Upper lobe of right lung (tissue), 1 donor: ENCODE measurements around the gene KRT6A. TPM values are rescaled to one million over a fixed set of nuclear protein-coding genes. Genes with fewer than 3 reads are reported as not detected.
A peak's percentile ranks its signal among the peaks of the same experiment; 100 is the strongest.

Experiments used
- ATAC-seq: fragments of 200-7000 bp; cut with Tn5 transposase; one replicate; pipeline ENCODE4 v1.9.1; 2020; ENCODE audit warnings: mild to moderate bottlenecking, moderate library complexity
- DNase-seq: peaks from one replicate; pipeline ENCODE4 v3.0.0-alpha.2; 2020
- H3K27ac ChIP-seq: fragments of 200-600 bp; one replicate; pipeline ENCODE4 v1.8.0; 2022
- H3K27me3 ChIP-seq: fragments of 200-600 bp; one replicate; pipeline ENCODE4 v1.8.0; 2022; ENCODE audit warnings: mild to moderate bottlenecking
- H3K36me3 ChIP-seq: fragments of 200-600 bp; one replicate; pipeline ENCODE4 v1.8.0; 2022
- H3K4me1 ChIP-seq: fragments of 200-600 bp; one replicate; pipeline ENCODE4 v1.8.0; 2022
- H3K4me3 ChIP-seq: fragments of 200-600 bp; one replicate; pipeline ENCODE4 v1.8.0; 2022; ENCODE audit warnings: mild to moderate bottlenecking
- H3K9me3 ChIP-seq: fragments of 200-600 bp; one replicate; pipeline ENCODE4 v1.8.0; 2022
- intact Hi-C: fragments of 100-400 bp; cut with DNase I; formaldehyde crosslinking; loops from one replicate; pipeline ENCODE4 v1.11.0; 2022
- total RNA-seq: library from RNA; stranded (reverse); fragmentation: NEBNext Ultra II Directional; extraction: Animal tissue kit (Norgen Biotek cat#: 25700); gene quantifications from one replicate; pipeline ENCODE4 v1.2.1, GENCODE V29; 2021
- TF ChIP-seq, protein P1 (sequence below): fragments of 200-600 bp; IDR thresholded peaks from one replicate; pipeline ENCODE4 v1.8.0; 2022; ENCODE audit warnings: antibody characterized with exemption
- donor health status: DM: no; HTN: yes; CAD: no; lungs with severe emphysema.

The KRT6A gene
- total RNA-seq, 1 donor from 2014 or later: 3.0 TPM

DNA sequence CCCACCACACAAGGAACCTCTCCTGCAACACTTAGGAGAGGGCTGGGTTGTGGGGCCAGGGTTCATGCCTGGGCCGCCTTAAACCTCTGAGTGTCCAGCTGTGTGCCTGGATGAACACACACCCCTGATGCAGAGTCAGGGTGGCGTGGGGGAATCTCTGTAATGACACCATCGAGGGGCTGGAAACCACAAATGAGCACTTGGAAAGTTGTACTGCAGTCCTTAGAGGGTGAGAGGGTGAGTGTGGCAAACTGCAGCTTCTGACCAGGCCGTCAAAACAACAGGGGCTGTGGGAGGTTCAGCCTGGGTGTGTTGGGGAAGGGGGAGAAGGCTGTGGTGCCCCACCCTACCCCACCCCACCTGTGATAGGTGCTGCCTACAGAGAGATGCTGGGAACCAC, 39.6 kb upstream of the KRT6A start:
- Histone ChIP-seq H3K36me3 (no peaks in the 10 kb centered on the region), H3K4me3 (no peak overlapping the region), H3K27me3 (no peaks in the 10 kb centered on the region), H3K9me3 (no peaks in the 10 kb centered on the region), H3K27ac (no peak overlapping the region), H3K4me1 (no peaks in the 10 kb centered on the region)
- intact Hi-C loops: no loop called here
- TF ChIP-seq, protein P1, sequence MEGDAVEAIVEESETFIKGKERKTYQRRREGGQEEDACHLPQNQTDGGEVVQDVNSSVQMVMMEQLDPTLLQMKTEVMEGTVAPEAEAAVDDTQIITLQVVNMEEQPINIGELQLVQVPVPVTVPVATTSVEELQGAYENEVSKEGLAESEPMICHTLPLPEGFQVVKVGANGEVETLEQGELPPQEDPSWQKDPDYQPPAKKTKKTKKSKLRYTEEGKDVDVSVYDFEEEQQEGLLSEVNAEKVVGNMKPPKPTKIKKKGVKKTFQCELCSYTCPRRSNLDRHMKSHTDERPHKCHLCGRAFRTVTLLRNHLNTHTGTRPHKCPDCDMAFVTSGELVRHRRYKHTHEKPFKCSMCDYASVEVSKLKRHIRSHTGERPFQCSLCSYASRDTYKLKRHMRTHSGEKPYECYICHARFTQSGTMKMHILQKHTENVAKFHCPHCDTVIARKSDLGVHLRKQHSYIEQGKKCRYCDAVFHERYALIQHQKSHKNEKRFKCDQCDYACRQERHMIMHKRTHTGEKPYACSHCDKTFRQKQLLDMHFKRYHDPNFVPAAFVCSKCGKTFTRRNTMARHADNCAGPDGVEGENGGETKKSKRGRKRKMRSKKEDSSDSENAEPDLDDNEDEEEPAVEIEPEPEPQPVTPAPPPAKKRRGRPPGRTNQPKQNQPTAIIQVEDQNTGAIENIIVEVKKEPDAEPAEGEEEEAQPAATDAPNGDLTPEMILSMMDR: no peak
- ATAC-seq (no peak), DNase-seq (peak; percentile 31)

DNA sequence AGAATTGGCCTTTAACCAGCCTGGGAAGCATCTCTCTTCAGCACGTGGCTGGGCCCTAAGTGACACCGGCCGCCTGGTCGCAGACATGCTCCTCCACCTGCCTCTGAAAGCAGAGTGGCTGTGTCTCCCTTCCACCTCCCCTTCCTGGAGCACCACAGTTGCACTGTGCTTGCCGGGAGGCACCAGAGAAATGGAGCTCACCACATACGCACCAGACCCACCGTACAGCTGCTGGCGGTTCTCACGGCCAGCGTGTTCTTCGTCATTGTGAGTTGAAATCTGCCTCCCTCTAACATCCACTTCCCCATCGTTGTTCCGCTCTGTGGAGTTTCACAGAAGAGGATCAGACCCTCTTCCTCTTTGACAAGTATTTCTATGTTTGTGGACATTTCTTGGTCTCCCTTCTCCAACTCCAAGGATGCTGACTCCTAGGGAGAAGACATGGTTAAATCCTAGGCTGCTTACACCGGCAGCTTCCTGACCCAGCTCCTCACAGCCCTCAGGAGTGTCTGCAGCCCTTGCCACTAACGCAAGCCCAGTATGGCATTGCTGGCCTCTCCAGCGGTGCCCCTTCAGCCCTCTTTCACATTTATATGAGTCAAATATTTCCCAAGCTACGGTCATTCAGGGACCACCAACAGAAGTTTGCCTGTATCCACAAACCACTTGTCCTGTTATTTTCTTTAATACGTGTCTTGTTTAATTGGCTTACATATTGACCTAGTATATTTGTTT, 38.7 kb upstream of the KRT6A start:
- Histone ChIP-seq H3K27me3 (no peaks in the 10 kb centered on the region), H3K4me1 (no peaks in the 10 kb centered on the region), H3K4me3 (no peak overlapping the region), H3K9me3 (no peaks in the 10 kb centered on the region), H3K36me3 (no peaks in the 10 kb centered on the region), H3K27ac (no peak overlapping the region)
- DNase-seq: peak; percentile 51
- TF ChIP-seq, protein P1: no peak
- intact Hi-C loops: no loop called here
- peak; percentile 72 for ATAC-seq

- H3K27me3 ChIP-seq: no peaks in the 10 kb centered on the region
- intact Hi-C loops: no loop called here
- H3K4me3 ChIP-seq: no peak overlapping the region
- H3K9me3 ChIP-seq: no peaks in the 10 kb centered on the region
- DNase-seq (peak; percentile 18), ATAC-seq (no peak)
- no peaks in the 10 kb centered on the region for H3K36me3 ChIP-seq
- no peak overlapping the region for H3K27ac ChIP-seq
- no peaks in the 10 kb centered on the region for H3K4me1 ChIP-seq
- TF ChIP-seq, protein P1: no peak
Measured at GRCh38 chr12:52530905-52531304, 37.8 kb upstream of the KRT6A start.

GRCh38 chr12:52530366-52530765, 37.3 kb upstream of the KRT6A start:
- DNase-seq: peak; percentile 48
- TF ChIP-seq, protein P1: no peak

GRCh38 chr12:52529846-52530245, 36.8 kb upstream of the KRT6A start:
- Histone ChIP-seq H3K36me3 (no peaks in the 10 kb centered on the region), H3K27me3 (no peaks in the 10 kb centered on the region)

More at GRCh38 chr12:52530366-52530765, 37.3 kb upstream of the KRT6A start:
- Histone ChIP-seq H3K36me3 (no peaks in the 10 kb centered on the region), H3K4me1 (no peaks in the 10 kb centered on the region), H3K27me3 (no peaks in the 10 kb centered on the region), H3K27ac (no peak overlapping the region), H3K9me3 (no peaks in the 10 kb centered on the region), H3K4me3 (no peak overlapping the region)
- ATAC-seq: no peak
- intact Hi-C loops: no loop called here

More at GRCh38 chr12:52529846-52530245, 36.8 kb upstream of the KRT6A start:
- Histone ChIP-seq H3K27ac (no peak overlapping the region), H3K4me3 (no peak overlapping the region), H3K4me1 (no peaks in the 10 kb centered on the region), H3K9me3 (no peaks in the 10 kb centered on the region)
- no peak for DNase-seq
- TF ChIP-seq, protein P1: no peak
- intact Hi-C loops: no loop called here
- no peak for ATAC-seq
